ENCODE data around the gene ID1. TPM values are rescaled to one million over a fixed set of nuclear protein-coding genes. Genes with fewer than 3 reads are reported as not detected.

ID1 gene
- total and polyA plus RNA-seq, 2 of the 13 experiments (the other 11 are each of a cell fraction or from before 2014, with no cell fraction given), result 320 to 419 TPM

GRCh38 chr20:31569163-31570020 lies 35.7 kb upstream of the ID1 start (continued):
- TF ChIP-seq ZNF484 (CRISPR knock-in tag; IDR thresholded peaks at IDR 0.05; ENCODE audit: borderline replicate concordance, low read depth) (no peak), ZFYVE20 (CRISPR knock-in tag; IDR thresholded peaks at IDR 0.05; ENCODE audit: borderline replicate concordance, low read depth) (no peak), ZKSCAN1 (IDR thresholded peaks at IDR 0.05; ENCODE audit: low read length) (no peak), TSC22D2 (CRISPR knock-in tag; IDR thresholded peaks at IDR 0.05; ENCODE audit: borderline replicate concordance) (no peak), MEIS2 (CRISPR knock-in tag; IDR thresholded peaks at IDR 0.05) (no peak; the same call in 1 of the 2 replicates), RBFOX2 (IDR thresholded peaks at IDR 0.05; ENCODE audit: low read depth, low read length) (no peak; the same call in 1 of the 2 replicates), ZBTB42 (CRISPR knock-in tag; IDR thresholded peaks at IDR 0.05) (no peak), ZZZ3 (CRISPR knock-in tag; IDR thresholded peaks at IDR 0.05; ENCODE audit: borderline replicate concordance) (peak; percentile 79), KLF13 (CRISPR knock-in tag; IDR thresholded peaks at IDR 0.05) (no peak), ZNF609 (CRISPR knock-in tag; IDR thresholded peaks at IDR 0.05; ENCODE audit: borderline replicate concordance) (no peak), IKZF4 (CRISPR knock-in tag; IDR thresholded peaks at IDR 0.05; ENCODE audit: borderline replicate concordance, low read depth, not compliant biosample characterization) (no peak), RCOR2 (CRISPR knock-in tag; IDR thresholded peaks at IDR 0.05) (0 out of 2 replicates have a peak, but pooled peaks have one; percentile 19), ZNF777 (CRISPR knock-in tag; IDR thresholded peaks at IDR 0.05) (no peak; the same call in 1 of the 2 replicates), HOXA5 (CRISPR knock-in tag; IDR thresholded peaks at IDR 0.05) (peak; percentile 36; the same call in 1 of the 2 replicates), PHF21A (CRISPR knock-in tag; IDR thresholded peaks at IDR 0.05) (peak; percentile 60; the same call in 1 of the 2 replicates), ZSCAN25 (CRISPR knock-in tag; IDR thresholded peaks at IDR 0.05) (0 out of 2 replicates have a peak, but pooled peaks have one; percentile 40), ISX (CRISPR knock-in tag; conservative IDR thresholded peaks at IDR 0.05) (0 out of 2 replicates have a peak, but pooled peaks have one; percentile 56), AHR (CRISPR knock-in tag; IDR thresholded peaks at IDR 0.05) (no peak; the same call in 1 of the 2 replicates), ZNF530 (CRISPR knock-in tag; IDR thresholded peaks at IDR 0.05; ENCODE audit: low read depth) (no peak), U2AF2 (IDR thresholded peaks at IDR 0.05; ENCODE audit: low read depth, low read length) (peak; percentile 70; the same call in 1 of the 2 replicates), ONECUT2 (CRISPR knock-in tag; IDR thresholded peaks at IDR 0.05) (no peak)
- TF ChIP-seq, protein P1, sequence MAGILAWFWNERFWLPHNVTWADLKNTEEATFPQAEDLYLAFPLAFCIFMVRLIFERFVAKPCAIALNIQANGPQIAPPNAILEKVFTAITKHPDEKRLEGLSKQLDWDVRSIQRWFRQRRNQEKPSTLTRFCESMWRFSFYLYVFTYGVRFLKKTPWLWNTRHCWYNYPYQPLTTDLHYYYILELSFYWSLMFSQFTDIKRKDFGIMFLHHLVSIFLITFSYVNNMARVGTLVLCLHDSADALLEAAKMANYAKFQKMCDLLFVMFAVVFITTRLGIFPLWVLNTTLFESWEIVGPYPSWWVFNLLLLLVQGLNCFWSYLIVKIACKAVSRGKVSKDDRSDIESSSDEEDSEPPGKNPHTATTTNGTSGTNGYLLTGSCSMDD (CRISPR knock-in tag; IDR thresholded peaks at IDR 0.05), result no peak

All from HepG2 (cell line).